NCI-H524 (cell line): ENCODE data around the gene THY1.
"Not testable (repeated sequence)": the region's sequence is repeated elsewhere in the genome, so short reads cannot be mapped to it uniquely, and the experiment has no call there.

Experiments used
- DNase-seq, 2 experiments: peaks; one replicate each; lab custom pipeline; 2025; lab: John Stamatoyannopoulos, UW

THY1 gene

DNA sequence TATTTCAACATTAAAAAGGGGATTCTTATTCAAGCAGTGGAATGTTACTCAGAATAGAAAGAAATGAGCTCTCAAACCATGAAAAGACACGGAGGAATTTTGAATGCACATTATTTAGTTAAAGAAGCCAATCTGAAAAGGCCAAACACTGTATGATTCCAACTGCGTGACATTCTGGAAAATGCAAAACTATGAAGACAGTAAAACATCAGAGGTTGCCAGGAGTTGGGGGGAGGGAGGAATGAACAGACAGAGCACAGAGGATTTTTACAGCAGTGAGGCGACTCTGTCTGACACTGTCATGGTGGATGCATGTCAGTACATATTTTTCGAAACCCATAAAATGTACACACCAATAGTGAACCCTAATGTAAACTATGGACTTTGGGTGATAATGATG lies 22.9 kb upstream of the THY1 start:
- no peak for DNase-seq

- no peak for DNase-seq
These were observed 22.4 kb upstream of the THY1 start for GRCh38 chr11:119445379-119445778.

GRCh38 chr11:119441898-119442243 lies 18.9 kb upstream of the THY1 start:
- no peak for DNase-seq

DNA sequence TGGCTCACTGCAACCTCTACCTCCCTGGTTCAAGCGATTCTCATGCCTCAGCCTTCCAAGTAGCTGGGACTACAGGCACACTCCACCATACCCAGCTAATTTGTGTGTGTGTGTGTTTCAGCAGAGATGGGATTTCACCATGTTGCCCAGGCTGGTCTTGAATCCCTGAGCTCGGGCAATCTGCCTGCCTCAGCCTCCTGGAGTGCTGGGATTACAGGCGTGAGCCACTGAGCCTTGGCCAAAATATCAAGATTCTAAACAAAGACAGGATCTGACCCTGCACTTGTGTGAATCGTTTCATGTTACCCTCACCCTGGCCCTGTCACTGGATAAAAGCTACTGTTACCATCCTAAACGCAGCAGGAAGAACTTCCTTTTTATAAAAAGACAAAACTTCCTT lies 15.6 kb upstream of the THY1 start:
- no peak for DNase-seq

DNA sequence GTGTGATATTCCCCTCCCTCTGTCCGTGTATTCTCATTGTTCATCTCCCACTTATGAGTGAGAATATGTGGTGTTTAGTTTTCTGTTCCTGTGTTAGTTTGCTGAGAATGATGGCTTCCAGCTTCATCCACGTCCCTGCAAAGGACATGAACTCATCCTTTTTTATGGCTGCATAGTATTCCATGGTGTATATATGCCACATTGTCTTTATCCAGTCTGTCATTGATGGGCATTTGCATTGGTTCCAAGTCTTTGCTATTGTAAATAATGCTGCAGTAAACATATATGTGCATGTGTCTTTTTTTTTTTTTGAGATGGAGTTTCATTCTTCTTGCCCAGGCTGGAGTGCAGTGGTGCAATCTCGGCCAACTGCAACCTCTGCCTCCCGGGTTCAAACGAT lies 14.5 kb upstream of the THY1 start:
- DNase-seq, result not testable (repeated sequence)

- no peak for DNase-seq
These were observed 13.7 kb upstream of the THY1 start for GRCh38 chr11:119436711-119437110.

- DNase-seq, result no peak
These were observed 13.1 kb upstream of the THY1 start for GRCh38 chr11:119436093-119436492.

DNA sequence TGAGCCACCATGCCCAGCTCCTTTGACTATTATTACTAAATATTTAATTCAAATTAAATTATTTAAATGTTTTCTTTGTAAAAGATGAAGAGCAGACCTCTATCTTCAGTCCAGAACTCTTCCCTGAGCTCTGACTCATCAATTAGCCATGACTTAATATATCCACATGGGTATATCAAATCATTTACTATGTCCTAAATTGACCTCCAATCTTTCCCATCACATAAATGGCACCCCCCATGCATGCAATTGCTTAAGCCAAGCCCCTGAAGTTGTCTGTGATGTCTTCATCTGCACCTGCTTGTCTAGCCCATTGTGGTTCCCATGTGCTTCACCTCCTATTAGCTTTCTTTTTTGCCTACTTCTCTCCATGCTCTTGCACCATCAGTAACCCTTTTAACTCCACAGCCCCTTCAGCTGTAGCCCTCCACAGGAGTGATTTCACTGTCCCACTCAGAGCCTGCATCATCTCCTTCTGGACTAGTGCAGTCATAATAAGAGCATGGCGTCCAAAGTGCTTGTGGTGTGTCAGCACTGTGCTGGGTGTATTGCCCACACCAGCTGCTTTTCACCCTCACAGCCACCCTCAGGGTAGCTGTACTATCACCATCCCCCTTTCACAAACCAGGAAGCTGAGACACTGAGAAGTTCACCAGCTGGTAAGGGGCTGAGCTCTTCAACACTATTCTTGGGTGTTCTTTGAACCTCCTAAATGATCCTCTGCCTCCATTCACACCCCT lies 11.8 kb upstream of the THY1 start:
- DNase-seq, result no peak

DNA sequence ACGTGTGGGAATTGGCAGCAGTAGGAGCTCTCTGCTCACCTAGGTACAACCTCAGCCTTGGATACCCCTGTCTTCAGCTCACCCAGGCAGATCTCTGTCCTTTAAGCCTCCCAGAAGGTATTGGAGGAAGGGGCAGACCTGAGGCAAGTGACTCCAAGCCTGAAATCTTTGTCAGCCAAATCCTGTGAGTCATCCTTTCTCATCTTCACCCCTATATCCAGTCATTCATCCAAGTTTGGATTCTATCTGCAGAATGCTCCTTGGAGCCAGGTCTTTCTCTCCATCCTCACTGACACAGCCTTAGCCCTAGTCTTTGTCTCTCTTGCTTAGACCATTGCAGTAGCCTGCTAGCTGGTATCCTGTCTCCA lies 10.4 kb upstream of the THY1 start:
- DNase-seq, result no peak

GRCh38 chr11:119432484-119433357 lies 9.7 kb upstream of the THY1 start:
- DNase-seq, result no peak

GRCh38 chr11:119431523-119431922 lies 8.6 kb upstream of the THY1 start:
- no peak for DNase-seq

- DNase-seq, result no peak
These were observed 4.3 kb upstream of the THY1 start for GRCh38 chr11:119427279-119427678.

DNA sequence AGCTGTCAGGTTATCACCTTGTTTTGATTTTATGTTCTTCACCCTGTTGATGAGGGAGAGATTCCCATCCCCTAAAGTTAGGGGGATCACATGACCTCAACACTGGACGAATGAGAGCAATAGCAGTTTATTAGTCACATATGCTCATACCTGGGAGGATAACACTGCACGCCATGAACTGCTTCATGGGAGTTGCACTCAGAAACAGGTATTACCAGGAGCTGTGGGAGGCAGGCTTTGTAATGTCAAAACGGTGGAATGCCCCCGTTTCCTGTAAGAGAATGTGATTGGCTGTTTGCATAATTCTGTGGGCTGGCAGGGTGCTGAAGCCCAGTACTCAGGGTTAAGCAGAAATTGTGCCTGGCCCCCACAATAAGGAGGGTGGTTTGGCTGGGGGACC lies 3.2 kb upstream of the THY1 start:
- no peak for DNase-seq

GRCh38 chr11:119424775-119425174 lies 1.8 kb upstream of the THY1 start:
- DNase-seq, result no peak

DNA sequence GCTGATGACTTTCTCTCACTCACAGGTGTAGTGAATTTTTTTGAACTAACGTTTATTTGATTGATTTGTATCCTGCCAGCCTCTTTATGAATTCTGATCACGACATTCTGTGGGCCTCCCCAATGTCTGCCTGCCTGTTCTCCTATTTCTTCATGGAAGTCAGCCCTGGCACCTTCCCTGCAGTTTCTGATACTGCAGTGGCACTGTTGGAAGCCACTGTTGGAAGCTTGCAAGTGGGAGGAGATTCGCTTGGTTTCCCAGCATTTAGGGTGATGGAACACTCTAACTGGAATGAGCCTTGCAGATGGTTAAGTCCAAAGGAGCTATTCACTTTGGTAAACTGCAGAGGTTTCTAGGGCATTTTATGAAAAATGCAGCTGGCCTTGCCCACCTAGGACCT lies 1.3 kb upstream of the THY1 start:
- DNase-seq, result no peak

DNA sequence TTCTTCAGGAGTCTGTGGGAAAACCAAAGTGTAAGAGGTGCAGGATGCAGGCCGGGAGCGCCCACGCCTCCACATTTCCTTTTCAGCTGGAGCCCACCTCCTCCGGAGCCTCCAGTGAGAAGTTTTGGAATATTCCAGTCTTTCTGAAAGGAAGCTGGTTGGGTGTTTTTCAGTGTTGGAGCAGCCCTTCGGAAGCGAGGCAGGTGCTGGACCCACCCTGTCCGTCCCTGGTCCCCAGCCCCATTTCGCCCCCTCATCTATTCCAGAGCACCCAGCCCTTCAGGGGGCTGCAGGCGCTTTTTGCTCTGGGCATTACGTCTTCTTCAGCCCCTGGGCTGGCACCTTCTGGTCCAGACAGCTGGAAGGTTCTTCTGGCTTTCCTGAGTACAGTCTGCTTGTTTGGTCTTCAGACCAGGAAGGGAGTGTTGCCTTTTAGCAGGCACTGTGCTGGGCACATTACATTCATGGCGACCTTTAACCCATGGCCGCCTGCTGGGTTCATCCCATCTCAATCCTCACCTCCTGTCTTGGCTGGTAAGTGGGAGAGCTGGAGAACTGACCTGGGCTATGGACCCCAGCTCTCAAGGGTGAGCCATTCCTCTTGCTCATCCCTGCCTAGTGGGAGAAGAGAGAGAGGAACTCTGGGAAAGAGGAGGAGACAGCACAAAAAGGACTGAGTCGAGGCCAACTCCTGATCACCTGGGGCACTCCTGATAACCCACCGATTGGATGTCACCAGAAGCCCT lies 710 bp upstream of the THY1 start:
- DNase-seq, result no peak

DNA sequence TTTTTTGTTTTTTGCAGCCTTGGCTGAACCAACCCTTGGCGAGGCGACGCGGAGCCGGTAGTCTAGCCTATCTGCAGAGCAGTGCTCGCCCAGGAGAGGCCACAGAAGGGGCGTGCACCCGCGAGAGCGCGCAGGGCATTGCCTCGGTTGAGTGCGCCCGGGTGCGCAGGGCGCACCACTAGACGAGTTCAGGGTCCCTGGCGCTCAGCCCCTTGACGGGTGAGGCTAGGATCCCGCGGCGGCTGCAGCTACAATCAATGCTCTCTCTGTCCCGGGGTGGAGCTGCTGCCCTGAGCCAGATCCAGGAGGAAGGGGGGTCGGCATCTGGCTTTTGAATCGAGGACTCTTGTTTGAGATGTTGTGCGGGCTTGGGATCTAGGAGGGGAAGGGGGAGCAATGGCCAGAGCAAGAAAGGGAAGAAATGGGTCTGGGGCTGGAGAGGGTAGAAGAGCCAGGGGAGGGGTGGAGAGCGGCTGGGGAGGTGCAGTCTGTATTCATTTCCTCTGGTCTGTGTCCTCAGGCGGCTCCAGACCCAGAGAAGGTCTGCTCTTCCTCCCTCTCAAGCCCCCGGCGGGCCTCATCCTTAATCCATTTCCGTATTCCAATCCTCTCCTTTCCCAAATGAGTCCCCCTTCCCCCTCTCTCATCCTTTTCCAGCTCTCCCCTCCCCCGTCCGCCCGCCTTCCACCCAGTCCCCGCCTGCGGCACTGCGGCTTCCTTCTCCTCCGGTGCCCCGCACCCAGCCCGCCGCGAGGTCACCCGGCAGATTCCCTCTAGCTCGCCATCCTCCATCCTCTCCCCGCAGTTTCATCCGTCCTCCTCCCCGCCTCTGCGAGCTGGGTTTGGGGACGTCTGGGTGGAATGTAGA lies 797 bp downstream of the THY1 start:
- peak; percentile 45 to 63 for DNase-seq

DNA sequence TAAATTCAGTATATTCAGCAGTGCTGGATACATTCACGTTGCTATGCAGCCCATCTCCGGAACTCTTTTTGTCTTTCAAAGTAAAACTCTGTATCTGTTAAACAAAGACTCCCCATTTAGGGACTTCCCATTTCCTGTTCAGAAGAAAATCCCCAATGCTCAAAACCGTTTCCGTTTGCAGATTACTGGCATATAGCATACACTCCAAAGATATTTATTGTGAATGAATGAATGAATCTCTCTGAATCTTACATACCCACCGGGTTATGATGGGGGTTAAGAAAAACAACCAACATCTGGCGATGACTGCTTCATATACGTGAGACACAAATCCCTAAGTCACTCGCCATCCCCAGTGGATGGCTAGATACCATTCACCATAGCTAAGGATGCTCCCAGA lies 1.6 kb downstream of the THY1 start:
- DNase-seq, result peak in 1 of 2 experiments; percentile 18

DNA sequence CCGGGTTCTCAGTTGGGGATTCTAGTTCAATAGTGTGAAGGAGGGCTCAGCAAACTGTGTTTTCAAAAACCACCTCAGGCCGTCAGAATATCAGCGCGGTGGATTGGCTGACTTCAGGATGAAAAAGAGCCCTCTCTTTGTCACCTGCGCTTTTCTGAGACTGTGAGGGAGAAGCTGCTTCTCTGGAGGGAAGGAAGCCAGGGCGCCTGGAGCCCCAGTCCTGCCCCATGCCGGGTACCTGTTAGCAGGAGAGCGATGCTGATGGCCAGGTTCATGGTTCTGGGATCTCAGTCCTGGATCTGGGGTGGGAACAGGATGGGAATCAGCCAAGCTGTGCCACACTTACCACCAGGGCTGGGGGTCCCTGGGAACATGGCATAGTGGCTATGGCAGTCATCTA lies 2.3 kb downstream of the THY1 start:
- DNase-seq, result no peak

GRCh38 chr11:119419834-119420492 lies 3.0 kb downstream of the THY1 start:
- no peak for DNase-seq

DNA sequence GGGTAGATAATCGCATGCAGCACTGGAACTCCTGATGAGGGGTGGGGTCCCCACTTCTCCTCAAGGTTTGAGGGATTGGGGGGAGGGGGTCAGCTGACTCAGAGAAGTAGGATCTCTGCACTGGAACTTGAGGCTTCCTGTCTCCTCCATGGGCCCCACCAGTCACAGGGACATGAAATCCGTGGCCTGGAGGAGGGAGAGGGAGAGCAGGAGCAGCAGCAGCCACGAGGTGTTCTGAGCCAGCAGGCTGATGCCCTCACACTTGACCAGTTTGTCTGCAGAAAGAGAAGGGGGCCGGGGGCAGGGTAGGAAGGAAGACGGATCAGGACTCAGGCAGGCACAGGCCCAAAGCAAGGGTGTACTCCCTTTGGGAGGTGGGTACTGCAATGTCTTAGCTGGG lies 3.7 kb downstream of the THY1 start:
- no peak for DNase-seq
